ENCODE results near the gene MYRIP. TPM values are rescaled to one million over a fixed set of nuclear protein-coding genes. Genes with fewer than 3 reads are reported as not detected.

MYRIP gene
- total RNA-seq, 6 donors from 2014 or later, result 0.55 to 4.3 (median 2.1) TPM; not detected in 1

DNA sequence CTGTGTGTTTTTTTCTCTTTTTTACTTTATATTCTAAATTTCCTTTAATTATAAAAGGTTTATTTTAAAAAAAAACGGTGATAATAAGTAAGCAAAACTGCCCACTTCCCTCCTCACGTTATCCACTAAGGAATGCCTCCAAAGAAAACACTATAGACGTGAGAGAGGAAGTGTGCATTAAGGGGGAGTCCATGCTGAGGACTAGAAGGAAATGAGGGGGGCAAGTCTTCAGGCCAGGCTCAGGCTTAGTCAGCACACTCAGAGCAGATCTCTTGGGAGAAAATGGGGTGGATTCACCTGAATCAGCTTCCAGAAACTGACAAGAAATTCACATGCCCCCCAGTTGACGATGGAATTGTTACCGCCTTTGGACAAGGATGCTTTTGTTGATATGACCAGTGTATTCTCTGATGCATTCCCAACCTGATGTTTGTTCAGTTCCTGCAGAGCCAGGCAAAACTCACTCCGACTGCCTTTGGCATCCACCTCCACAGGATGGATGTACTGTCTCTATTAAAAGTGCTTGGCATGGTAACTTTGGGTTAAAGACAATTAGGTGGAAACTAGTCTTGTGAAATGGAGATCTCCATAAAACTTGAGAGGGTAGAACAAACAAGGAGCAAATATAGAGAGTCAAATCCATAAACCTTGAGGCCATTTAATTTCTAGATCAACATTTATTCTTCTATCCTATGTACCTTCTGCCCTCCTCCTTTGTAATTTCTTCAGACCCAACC is 167.8 kb downstream of the MYRIP start:
- Histone ChIP-seq H3K27me3 (no peaks in the 10 kb centered on the region), H3K4me3 (no peak overlapping the region), H3K36me3 (no peaks in the 10 kb centered on the region), H3K27ac (no peak overlapping the region), H3K9me3 (no peaks in the 10 kb centered on the region), H3K4me1 (no peaks in the 10 kb centered on the region)
- no peak for DNase-seq
- WGBS, 2 donors, result 65% methylated on average over 6 of the region's 6 CpGs
- TF ChIP-seq POLR2A (IDR thresholded peaks at IDR 0.05), result no peak
- TF ChIP-seq, protein P1, sequence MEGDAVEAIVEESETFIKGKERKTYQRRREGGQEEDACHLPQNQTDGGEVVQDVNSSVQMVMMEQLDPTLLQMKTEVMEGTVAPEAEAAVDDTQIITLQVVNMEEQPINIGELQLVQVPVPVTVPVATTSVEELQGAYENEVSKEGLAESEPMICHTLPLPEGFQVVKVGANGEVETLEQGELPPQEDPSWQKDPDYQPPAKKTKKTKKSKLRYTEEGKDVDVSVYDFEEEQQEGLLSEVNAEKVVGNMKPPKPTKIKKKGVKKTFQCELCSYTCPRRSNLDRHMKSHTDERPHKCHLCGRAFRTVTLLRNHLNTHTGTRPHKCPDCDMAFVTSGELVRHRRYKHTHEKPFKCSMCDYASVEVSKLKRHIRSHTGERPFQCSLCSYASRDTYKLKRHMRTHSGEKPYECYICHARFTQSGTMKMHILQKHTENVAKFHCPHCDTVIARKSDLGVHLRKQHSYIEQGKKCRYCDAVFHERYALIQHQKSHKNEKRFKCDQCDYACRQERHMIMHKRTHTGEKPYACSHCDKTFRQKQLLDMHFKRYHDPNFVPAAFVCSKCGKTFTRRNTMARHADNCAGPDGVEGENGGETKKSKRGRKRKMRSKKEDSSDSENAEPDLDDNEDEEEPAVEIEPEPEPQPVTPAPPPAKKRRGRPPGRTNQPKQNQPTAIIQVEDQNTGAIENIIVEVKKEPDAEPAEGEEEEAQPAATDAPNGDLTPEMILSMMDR (IDR thresholded peaks at IDR 0.05), result no peak
- ATAC-seq (ENCODE audit: low FRiP score in 2 of 2), result no peak

DNA sequence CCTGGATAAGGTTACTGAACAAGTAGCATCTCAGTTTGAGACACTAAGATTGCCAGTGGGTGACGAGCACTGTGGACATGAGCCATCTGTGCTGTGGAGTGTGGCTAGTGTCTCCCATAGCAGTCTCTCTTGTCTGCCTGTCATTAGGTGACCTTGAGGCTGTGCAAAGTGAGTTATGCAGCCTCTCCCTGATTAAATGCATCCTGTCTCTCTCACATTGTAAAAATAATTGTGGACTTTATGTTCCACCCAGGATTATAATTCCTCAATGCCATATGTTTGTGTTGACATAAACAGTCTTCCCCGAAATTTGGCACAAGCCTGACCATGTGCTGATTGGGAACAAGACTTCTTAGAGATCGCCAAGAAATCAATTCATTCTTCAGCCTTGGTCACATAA is 168.9 kb downstream of the MYRIP start:
- 55 to 74% methylated on average over 3 of the region's 3 CpGs for WGBS, 2 donors
- no peak overlapping the region for H3K27ac ChIP-seq
- no peaks in the 10 kb centered on the region for H3K27me3 ChIP-seq
- no peaks in the 10 kb centered on the region for H3K4me1 ChIP-seq
- no peak for ATAC-seq (ENCODE audit: low FRiP score in 2 of 2)
- no peak overlapping the region for H3K4me3 ChIP-seq
- no peaks in the 10 kb centered on the region for H3K36me3 ChIP-seq
- no peak for DNase-seq
- H3K9me3 ChIP-seq, result no peaks in the 10 kb centered on the region
- TF ChIP-seq, protein P1 (IDR thresholded peaks at IDR 0.05), result no peak
- no peak for TF ChIP-seq EP300 (IDR thresholded peaks at IDR 0.05)

DNA sequence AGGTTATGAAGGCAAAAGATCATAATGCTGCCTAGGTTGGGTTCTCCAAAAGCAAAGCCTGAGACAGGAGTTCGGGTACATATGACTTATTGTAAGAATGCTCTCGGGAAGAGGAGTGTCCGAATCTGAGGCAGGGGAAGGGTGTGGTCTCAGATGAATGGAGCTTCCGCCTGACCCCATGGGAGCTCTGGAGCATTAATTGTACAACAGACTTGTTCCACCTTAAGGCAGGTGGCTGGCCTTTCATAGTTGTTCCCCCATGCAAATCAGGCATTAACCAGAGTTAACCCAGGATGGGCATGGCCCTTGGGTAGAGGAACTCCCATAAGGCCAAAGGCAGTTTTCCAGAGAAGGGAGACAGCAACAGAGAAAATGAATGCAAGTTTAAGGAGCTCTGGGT is 170.6 kb downstream of the MYRIP start:
- H3K4me1 ChIP-seq, result no peaks in the 10 kb centered on the region

DNA sequence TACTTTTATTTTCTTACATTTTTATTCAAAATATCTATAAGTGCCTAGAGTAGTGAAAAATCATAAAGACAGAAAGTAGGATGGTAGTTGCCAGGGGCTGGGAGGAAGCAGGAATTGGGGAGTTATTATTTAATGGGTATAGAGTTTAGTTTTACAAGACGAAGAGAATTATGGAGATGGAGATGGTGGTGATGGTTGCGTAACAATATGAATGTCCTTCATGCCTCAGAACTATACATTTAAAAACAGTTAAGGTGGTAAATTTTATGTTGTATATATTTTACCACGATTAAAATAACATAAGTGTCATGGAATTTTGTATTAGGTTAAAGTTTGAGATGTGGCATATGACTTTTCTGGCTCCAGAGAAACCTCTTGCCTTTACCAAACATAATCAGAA is 171.4 kb downstream of the MYRIP start:
- Histone ChIP-seq H3K4me3 (no peak overlapping the region), H3K27ac (no peak overlapping the region), H3K4me1 (no peaks in the 10 kb centered on the region), H3K9me3 (no peaks in the 10 kb centered on the region), H3K27me3 (no peaks in the 10 kb centered on the region), H3K36me3 (no peaks in the 10 kb centered on the region)
- DNase-seq, result no peak
- WGBS, 2 donors, result 75 to 82% methylated on average over 3 of the region's 3 CpGs
- ATAC-seq (ENCODE audit: low FRiP score in 2 of 2), result no peak
- TF ChIP-seq, protein P1 (IDR thresholded peaks at IDR 0.05), result no peak
- TF ChIP-seq POLR2AphosphoS5 (IDR thresholded peaks at IDR 0.05) (no peak), POLR2A (IDR thresholded peaks at IDR 0.05) (no peak), EP300 (IDR thresholded peaks at IDR 0.05) (no peak)

More for the DNA sequence above, 170.6 kb downstream of the MYRIP start:
- no peak for ATAC-seq (ENCODE audit: low FRiP score in 2 of 2)
- Histone ChIP-seq H3K36me3 (no peaks in the 10 kb centered on the region), H3K4me3 (no peak overlapping the region), H3K27ac (no peak overlapping the region), H3K27me3 (no peaks in the 10 kb centered on the region), H3K9me3 (no peaks in the 10 kb centered on the region)
- DNase-seq, result no peak
- TF ChIP-seq POLR2A (IDR thresholded peaks at IDR 0.05), result no peak
- TF ChIP-seq, protein P1 (IDR thresholded peaks at IDR 0.05), result no peak
- no peak for TF ChIP-seq POLR2AphosphoS5 (IDR thresholded peaks at IDR 0.05)
- no peak for TF ChIP-seq EP300 (IDR thresholded peaks at IDR 0.05)
- 49 to 81% methylated on average over 4 of the region's 4 CpGs for WGBS, 2 donors

DNA sequence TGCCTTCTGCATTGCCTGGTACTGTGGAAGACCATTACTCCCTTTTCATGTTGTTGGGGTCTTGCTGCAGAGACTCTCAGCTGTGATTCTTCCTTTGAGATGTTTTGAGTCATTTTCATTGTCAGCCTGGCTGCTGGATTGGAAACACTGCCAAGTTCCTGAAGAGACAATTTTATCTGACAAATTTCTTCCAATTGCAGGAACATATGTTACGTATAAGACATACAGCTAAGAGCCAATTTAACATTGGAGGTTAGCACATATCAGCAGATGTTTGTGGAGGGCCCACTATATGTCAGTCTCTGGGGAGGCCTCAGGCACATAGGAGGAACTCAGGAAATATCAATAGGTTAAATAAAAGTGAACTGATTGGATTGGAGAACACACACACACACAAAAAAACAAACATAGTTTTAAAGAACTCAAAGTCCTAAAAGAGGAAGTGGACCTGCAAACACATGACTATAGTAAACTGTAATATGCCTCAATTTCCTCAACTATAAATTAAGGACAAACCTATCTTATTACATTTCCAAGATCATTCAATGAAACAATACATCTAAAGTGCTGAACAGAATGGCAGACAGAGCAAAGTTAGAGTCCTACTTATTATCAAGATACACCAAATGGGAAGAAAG is 172.3 kb downstream of the MYRIP start:
- Histone ChIP-seq H3K36me3 (no peaks in the 10 kb centered on the region), H3K4me1 (no peaks in the 10 kb centered on the region), H3K9me3 (no peaks in the 10 kb centered on the region), H3K27ac (no peak overlapping the region), H3K4me3 (no peak overlapping the region), H3K27me3 (no peaks in the 10 kb centered on the region)
- ATAC-seq (ENCODE audit: low FRiP score in 2 of 2), result no peak
- 83 to 88% methylated on average over 1 of the region's 1 CpG for WGBS, 2 donors
- TF ChIP-seq, protein P1 (IDR thresholded peaks at IDR 0.05), result no peak
- TF ChIP-seq EP300 (IDR thresholded peaks at IDR 0.05) (no peak), POLR2AphosphoS5 (IDR thresholded peaks at IDR 0.05) (no peak), POLR2A (IDR thresholded peaks at IDR 0.05) (no peak)
- DNase-seq, result no peak
